WERI-Rb-1 (cell line): Measurements from ENCODE around the gene CYSTM1.

Experiments
- DNase-seq: peaks from one replicate; pipeline ENCODE4 v3.0.0-alpha.2; 2020
- H3K27ac ChIP-seq: fragments of 250-450 bp; sonication (Bioruptor Pico); 2 replicates; pipeline ENCODE4 v1.5.1; 2020; ENCODE audit warnings: mild to moderate bottlenecking, moderate library complexity
- H3K27me3 ChIP-seq: fragments of 250-450 bp; sonication (Bioruptor Pico); 2 replicates; pipeline ENCODE4 v1.5.1; 2021; ENCODE audit warnings: mild to moderate bottlenecking, low read depth, moderate library complexity; ENCODE audit not compliant: insufficient read depth, severe bottlenecking
- H3K36me3 ChIP-seq: fragments of 250-450 bp; sonication (Bioruptor Pico); 2 replicates; pipeline ENCODE4 v1.5.1; 2020; ENCODE audit warnings: mild to moderate bottlenecking, moderate library complexity
- H3K4me3 ChIP-seq: 2 replicates; pipeline ENCODE4 v1.5.1; 2011; ENCODE audit warnings: low read depth, mild to moderate bottlenecking, control low read depth, low read length
- H3K9me3 ChIP-seq: fragments of 250-450 bp; sonication (Bioruptor Pico); 2 replicates; pipeline ENCODE4 v1.5.1; 2021; ENCODE audit warnings: mild to moderate bottlenecking, moderate library complexity; ENCODE audit not compliant: severe bottlenecking
- CTCF ChIP-seq: IDR thresholded peaks from 2 replicates; pipeline ENCODE4 v1.5.1; 2011; ENCODE audit warnings: low read depth, mild to moderate bottlenecking, control low read depth, inconsistent platforms, low read length

Gene CYSTM1

GRCh38 chr5:140131967-140132409, 43.0 kb upstream of the CYSTM1 start:
- no peaks in the 10 kb centered on the region for H3K27me3 ChIP-seq
- DNase-seq = peak; percentile 41
- no peaks in the 10 kb centered on the region for H3K9me3 ChIP-seq
- no peak overlapping the region for H3K4me3 ChIP-seq
- H3K36me3 ChIP-seq = no peaks in the 10 kb centered on the region
- 0 out of 2 replicates have a peak overlapping the region, but pooled peaks have one; percentile 2 for H3K27ac ChIP-seq
- no peak for TF ChIP-seq CTCF

- H3K4me3 ChIP-seq = no peak overlapping the region
- TF ChIP-seq CTCF = no peak
- H3K27me3 ChIP-seq = no peaks in the 10 kb centered on the region
- no peaks in the 10 kb centered on the region for H3K36me3 ChIP-seq
- no peak for DNase-seq
- no peak overlapping the region for H3K27ac ChIP-seq
- no peaks in the 10 kb centered on the region for H3K9me3 ChIP-seq
These were observed 41.3 kb upstream of the CYSTM1 start for GRCh38 chr5:140133514-140134167.

- no peak for TF ChIP-seq CTCF
- Histone ChIP-seq H3K9me3 (no peaks in the 10 kb centered on the region), H3K4me3 (no peak overlapping the region), H3K36me3 (no peaks in the 10 kb centered on the region), H3K27me3 (no peaks in the 10 kb centered on the region), H3K27ac (no peak overlapping the region)
- no peak for DNase-seq
These were observed 40.6 kb upstream of the CYSTM1 start for GRCh38 chr5:140134277-140134935.

GRCh38 chr5:140135127-140135526, 39.9 kb upstream of the CYSTM1 start:
- H3K27me3 ChIP-seq = no peaks in the 10 kb centered on the region
- TF ChIP-seq CTCF = no peak
- H3K27ac ChIP-seq = no peak overlapping the region
- no peak overlapping the region for H3K4me3 ChIP-seq
- no peaks in the 10 kb centered on the region for H3K9me3 ChIP-seq
- no peaks in the 10 kb centered on the region for H3K36me3 ChIP-seq
- DNase-seq = no peak

- Histone ChIP-seq H3K36me3 (no peaks in the 10 kb centered on the region), H3K4me3 (no peak overlapping the region), H3K9me3 (no peaks in the 10 kb centered on the region), H3K27ac (no peak overlapping the region), H3K27me3 (no peaks in the 10 kb centered on the region)
- DNase-seq = no peak
- no peak for TF ChIP-seq CTCF
These were observed 38.4 kb upstream of the CYSTM1 start for GRCh38 chr5:140136624-140137023.
